ENCODE measurements around the gene TBCD.

Gene TBCD

DNA sequence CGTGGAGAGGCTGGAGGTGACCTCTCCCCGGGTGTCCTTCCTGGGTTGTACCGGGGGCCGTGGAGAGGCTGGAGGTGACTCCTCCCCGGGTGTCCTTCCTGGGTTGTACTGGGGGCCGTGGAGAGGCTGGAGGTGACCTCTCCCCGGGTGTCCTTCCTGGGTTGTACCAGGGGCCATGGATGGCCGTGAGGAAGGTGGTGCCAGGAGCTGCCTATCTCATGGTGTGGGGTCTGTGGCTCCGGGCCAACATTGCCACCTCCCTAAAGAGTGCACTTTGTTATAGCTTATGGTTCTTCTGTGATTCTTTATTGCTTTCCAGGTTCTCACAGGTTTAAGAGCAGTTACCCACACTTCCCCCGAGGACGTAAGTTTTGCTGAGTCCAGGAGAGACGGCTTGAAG, 174.2 kb downstream of the TBCD start:
- Mint-ChIP-seq H3K4me1 (ENCODE audit: low read depth) (peaks cover 3% of the 10 kb centered on the region), H3K9me3 (no peaks in the 10 kb centered on the region), H3K36me3 (ENCODE audit: low read depth) (peaks cover 43% of the 10 kb centered on the region), H3K27me3 (no peaks in the 10 kb centered on the region), H3K4me3 (no peak overlapping the region), H3K27ac (no peak overlapping the region)

GRCh38 chr17:82926716-82927115, 174.9 kb downstream of the TBCD start:
- Mint-ChIP-seq H3K4me1 (ENCODE audit: low read depth) (peaks cover 3% of the 10 kb centered on the region), H3K4me3 (no peak overlapping the region), H3K27ac (no peak overlapping the region), H3K9me3 (no peaks in the 10 kb centered on the region), H3K27me3 (no peaks in the 10 kb centered on the region), H3K36me3 (ENCODE audit: low read depth) (peaks cover 37% of the 10 kb centered on the region)

GRCh38 chr17:82927311-82927660, 175.4 kb downstream of the TBCD start:
- no peak overlapping the region for H3K27ac Mint-ChIP-seq
- peaks cover 3% of the 10 kb centered on the region for H3K4me1 Mint-ChIP-seq (ENCODE audit: low read depth)
- peaks cover 40% of the 10 kb centered on the region for H3K36me3 Mint-ChIP-seq (ENCODE audit: low read depth)
- no peak overlapping the region for H3K4me3 Mint-ChIP-seq
- no peaks in the 10 kb centered on the region for H3K27me3 Mint-ChIP-seq
- no peaks in the 10 kb centered on the region for H3K9me3 Mint-ChIP-seq

DNA sequence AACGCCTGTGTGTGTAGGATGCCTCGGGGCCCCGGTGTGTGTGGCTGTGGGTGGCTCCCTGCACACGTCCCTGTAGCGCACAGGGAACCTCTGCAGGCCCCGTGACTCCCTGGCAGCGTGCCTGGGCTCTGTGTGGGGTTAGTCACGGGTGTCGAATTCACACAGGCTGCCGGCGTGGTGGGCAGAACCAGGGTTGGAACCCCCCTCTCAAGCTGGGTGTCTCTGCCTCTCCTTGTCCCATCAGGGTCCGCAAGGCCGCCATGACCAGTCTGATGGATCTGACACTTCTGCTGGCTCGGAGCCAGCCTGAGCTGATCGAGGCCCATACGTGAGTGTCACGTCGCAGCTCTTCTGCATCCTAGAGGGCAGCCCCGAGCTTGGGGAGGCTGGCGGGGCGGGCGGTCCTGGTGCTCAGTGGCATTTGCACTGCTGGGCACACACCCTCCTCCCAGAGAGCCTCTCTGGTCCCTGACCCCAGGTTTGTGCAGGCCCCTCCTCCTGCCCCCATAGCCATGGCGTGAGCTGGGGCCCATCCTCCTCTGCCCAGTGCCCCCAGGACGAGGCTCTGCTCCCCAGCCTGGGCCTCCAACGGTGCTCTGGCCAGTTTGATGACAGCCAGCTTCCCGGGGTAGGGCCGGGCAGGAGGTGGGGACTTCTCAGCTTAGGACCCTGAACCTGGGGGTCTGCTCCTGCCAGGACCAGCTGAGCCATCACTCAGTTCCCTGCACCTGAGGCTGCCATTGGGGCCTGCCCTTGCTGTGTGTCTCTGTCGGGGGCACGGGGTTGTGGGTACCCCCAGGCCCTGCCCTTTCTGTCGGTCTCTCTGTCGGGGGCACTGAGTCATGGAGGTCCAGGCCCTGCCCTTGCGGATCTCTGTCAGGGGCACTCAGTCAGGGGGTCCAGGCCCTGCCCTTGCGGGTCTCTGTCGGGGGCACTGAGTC, 176.1 kb downstream of the TBCD start:
- H3K27ac Mint-ChIP-seq: no peak overlapping the region
- no peaks in the 10 kb centered on the region for H3K27me3 Mint-ChIP-seq
- H3K4me1 Mint-ChIP-seq (ENCODE audit: low read depth): peaks cover 1% of the 10 kb centered on the region
- H3K36me3 Mint-ChIP-seq (ENCODE audit: low read depth): peaks cover 45% of the 10 kb centered on the region
- H3K9me3 Mint-ChIP-seq: no peaks in the 10 kb centered on the region
- H3K4me3 Mint-ChIP-seq: no peak overlapping the region

DNA sequence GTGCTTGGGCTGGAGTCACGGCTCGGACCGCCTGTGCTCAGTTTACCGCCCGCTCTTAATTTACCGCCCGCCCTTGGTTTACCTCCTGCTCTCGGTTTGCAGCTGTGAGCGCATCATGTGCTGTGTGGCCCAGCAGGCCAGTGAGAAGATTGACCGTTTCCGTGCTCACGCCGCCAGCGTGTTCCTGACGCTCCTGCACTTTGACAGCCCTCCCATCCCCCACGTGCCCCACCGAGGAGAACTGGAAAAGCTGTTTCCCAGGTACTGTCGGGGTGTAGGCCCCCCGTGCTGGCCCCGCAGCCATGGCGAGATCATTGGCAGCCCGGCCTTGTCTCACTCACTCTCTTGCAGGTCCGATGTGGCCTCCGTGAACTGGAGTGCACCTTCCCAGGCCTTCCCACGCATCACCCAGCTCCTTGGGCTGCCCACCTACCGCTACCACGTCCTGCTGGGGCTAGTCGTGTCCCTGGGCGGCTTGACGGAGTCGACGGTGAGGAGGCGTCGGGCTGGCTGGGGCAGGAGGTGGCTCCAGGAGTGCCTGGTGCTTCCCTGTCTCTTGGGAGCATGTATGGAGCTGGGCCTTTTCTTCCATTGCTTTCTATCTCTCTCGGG, 177.3 kb downstream of the TBCD start:
- Mint-ChIP-seq H3K27me3 (no peaks in the 10 kb centered on the region), H3K9me3 (no peaks in the 10 kb centered on the region), H3K4me3 (no peak overlapping the region), H3K4me1 (ENCODE audit: low read depth) (no peaks in the 10 kb centered on the region), H3K36me3 (ENCODE audit: low read depth) (peaks cover 47% of the 10 kb centered on the region), H3K27ac (no peak overlapping the region)

DNA sequence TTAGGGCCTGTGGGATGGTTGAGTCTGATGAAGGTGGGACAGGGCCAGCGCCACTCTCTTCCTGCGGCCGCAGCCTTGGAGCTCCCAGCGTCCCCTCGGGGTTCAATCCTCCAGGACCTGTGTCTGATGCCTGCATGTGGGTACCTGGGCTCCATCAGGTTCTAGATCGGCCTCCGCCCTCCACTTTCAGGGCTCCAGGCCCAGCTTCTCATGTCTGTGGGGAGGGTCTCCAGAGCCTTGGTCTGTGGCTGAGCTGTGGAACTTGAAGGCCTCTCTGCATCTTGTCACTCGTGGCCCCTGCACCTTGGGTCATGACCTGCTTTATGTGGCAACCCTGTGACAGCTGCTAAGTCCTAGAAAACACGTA, 177.8 kb downstream of the TBCD start:
- no peaks in the 10 kb centered on the region for H3K27me3 Mint-ChIP-seq
- no peaks in the 10 kb centered on the region for H3K4me1 Mint-ChIP-seq (ENCODE audit: low read depth)
- no peaks in the 10 kb centered on the region for H3K9me3 Mint-ChIP-seq
- H3K4me3 Mint-ChIP-seq: no peak overlapping the region
- H3K27ac Mint-ChIP-seq: no peak overlapping the region
- peaks cover 45% of the 10 kb centered on the region for H3K36me3 Mint-ChIP-seq (ENCODE audit: low read depth)

DNA sequence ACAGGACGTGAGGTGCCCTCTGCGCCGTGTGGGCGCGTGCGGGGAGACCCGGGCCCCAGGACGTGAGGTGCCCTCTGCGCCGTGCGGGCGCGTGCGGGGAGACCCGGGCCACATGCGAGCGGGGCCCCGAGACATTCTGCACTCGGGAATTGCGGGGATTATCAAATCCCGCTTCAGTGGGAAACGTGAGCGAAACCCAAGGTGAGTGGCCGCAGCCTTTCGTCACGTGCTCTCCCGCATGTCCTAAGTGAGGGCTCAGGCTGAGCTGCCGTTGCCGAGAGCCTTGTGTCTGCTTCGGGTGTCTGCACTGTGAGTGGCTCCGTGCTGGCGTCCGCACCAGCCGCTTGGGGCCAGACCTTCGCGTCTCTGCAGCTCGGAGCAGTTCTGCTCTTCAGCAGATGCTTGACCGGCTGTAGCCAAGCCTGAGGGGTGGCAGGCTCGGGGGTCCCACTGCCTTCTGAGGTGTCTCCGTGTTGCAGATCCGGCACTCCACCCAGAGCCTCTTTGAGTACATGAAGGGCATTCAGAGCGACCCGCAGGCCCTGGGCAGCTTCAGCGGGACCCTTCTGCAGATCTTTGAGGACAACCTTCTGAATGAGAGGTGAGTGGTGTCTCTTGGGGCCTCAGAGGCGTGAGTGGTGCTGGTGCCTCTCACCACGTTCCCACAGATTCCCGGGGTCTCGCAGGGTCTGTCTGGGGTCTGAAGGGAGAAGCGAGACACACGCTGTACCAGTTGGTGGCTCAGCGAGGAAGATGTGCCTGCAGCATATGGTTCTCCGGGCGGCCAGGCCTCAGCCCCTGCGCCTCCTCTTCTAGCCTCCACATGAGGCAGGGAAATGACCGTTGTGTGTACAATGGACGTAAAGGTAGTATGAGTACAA, 178.4 kb downstream of the TBCD start:
- Mint-ChIP-seq H3K9me3 (no peaks in the 10 kb centered on the region), H3K4me3 (no peak overlapping the region), H3K27ac (no peak overlapping the region), H3K36me3 (ENCODE audit: low read depth) (peaks cover 49% of the 10 kb centered on the region), H3K27me3 (no peaks in the 10 kb centered on the region), H3K4me1 (ENCODE audit: low read depth) (no peaks in the 10 kb centered on the region)

DNA sequence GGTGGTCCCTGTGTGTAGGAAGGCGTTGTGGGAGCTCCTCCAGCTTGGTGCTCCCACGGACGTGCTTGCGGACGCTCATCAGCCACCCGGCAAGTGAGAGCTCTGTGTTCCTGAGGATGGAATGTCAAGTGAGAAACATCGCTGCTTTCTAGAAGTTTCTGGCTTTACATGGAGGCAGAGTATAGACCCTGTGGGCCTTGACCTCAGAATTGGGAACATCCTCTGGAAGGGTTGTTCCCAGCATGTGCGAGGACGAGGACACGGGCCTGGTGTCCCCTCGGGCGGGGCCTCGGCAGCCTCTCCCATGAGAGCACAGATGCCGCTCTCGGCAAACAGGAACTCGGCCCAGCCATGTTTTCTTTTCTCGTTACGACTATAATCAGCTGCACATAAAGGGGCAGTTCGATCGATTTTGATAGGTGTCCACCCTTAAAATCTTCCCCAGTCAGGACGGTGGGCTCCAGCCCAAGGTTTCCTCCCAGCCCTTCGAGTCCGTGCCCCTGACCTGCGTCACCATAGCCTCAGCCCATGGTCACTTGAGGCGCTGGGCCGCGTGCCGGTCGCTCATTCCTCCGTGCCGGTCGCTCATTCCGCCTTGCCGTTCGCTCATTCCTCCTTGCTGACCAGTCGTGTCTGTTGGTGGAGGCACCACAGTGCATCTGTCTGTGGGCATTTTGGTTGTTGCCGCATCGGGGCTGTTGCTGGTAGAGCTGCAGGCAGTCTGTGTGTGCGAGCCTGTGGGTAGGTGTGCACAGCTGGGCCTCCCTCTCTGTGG, 179.2 kb downstream of the TBCD start:
- Mint-ChIP-seq H3K27me3 (no peaks in the 10 kb centered on the region), H3K36me3 (ENCODE audit: low read depth) (peaks cover 57% of the 10 kb centered on the region), H3K4me1 (ENCODE audit: low read depth) (no peaks in the 10 kb centered on the region), H3K27ac (no peak overlapping the region), H3K4me3 (no peak overlapping the region), H3K9me3 (no peaks in the 10 kb centered on the region)

DNA sequence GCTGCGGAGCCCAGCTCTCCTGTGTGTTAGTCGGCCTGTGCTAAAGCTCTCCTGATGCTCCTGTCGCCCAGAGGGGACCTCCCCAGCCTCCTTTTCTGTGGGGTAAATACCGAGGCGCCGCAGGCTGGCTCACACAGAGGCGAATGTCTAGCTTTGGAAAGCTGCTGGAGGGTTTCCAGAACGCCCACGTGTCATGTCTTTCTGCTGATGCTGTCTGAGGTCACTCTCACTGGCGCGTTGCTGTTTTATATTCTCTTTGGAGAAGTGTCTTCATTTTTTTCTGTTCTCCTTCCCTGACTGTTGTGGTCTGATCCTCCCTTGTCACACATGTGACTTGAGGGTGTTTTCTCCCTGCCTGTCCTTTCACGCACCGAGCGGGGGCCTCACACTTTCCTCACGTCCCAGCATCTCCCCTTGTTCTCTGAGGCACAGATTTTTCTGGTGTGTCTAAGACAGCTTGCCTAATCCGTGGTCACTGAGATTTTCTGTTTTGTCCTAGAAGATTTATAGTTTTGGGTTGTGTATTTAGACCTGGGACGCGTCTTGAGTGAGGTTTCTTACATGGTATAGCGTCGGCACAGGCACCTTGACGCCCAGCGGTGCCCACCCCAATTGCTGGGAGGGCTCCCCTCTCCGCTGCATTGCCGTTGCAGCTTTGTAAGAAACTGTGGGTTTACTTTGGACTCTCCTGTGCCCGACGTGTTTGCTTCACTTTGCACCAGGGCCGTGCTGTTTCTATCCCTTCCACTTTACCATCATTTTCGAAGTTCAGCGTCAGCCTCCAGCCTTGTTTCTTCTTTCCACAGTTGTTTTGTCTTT, 180.0 kb downstream of the TBCD start:
- Mint-ChIP-seq H3K9me3 (no peaks in the 10 kb centered on the region), H3K4me3 (no peak overlapping the region), H3K4me1 (ENCODE audit: low read depth) (no peaks in the 10 kb centered on the region), H3K36me3 (ENCODE audit: low read depth) (peaks cover 55% of the 10 kb centered on the region), H3K27ac (no peak overlapping the region), H3K27me3 (no peaks in the 10 kb centered on the region)

DNA sequence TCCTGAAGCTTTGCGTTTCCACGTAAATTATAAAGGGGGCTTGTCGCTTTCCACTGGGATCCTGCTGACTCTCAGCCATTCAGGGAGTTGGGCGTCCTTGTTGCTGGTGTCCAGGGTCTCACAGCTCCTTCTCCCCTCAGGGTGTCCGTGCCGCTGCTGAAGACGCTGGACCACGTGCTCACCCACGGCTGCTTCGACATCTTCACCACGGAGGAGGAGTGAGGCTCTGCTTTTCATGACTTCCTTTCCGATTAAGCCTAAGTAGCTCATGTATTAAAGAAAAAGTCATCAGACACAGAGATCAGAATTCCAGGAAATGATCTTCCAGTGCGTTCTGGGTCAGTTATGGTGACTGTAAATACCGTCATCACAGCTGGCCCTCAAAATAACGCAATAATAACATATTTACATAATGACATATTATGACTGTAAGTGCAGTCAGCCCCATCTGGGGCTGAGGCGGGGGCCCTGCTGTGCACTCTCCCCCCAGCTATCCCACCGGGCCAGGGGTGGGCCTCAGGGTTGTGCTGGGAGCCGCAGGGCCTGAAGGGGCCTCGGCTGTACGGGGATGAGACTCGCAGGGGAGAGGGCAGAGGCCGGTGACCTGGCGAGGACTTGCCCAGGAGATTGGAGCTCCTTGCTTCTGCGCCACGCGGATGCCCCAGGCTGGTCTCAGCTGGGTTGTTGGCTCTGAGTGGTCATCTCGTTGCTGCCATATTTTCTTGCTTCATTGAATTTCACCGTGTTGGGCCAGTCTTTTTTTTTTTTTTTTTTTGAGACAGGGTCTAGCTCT, 180.8 kb downstream of the TBCD start:
- Mint-ChIP-seq H3K4me1 (ENCODE audit: low read depth) (no peaks in the 10 kb centered on the region), H3K36me3 (ENCODE audit: low read depth) (peaks cover 53% of the 10 kb centered on the region), H3K27me3 (no peaks in the 10 kb centered on the region), H3K9me3 (no peaks in the 10 kb centered on the region), H3K4me3 (no peak overlapping the region), H3K27ac (no peak overlapping the region)

- no peaks in the 10 kb centered on the region for H3K4me1 Mint-ChIP-seq (ENCODE audit: low read depth)
- no peaks in the 10 kb centered on the region for H3K27me3 Mint-ChIP-seq
- H3K27ac Mint-ChIP-seq: no peak overlapping the region
- no peak overlapping the region for H3K4me3 Mint-ChIP-seq
- no peaks in the 10 kb centered on the region for H3K9me3 Mint-ChIP-seq
- H3K36me3 Mint-ChIP-seq (ENCODE audit: low read depth): peaks cover 52% of the 10 kb centered on the region
Observed at GRCh38 chr17:82933911-82934310, 182.0 kb downstream of the TBCD start.

DNA sequence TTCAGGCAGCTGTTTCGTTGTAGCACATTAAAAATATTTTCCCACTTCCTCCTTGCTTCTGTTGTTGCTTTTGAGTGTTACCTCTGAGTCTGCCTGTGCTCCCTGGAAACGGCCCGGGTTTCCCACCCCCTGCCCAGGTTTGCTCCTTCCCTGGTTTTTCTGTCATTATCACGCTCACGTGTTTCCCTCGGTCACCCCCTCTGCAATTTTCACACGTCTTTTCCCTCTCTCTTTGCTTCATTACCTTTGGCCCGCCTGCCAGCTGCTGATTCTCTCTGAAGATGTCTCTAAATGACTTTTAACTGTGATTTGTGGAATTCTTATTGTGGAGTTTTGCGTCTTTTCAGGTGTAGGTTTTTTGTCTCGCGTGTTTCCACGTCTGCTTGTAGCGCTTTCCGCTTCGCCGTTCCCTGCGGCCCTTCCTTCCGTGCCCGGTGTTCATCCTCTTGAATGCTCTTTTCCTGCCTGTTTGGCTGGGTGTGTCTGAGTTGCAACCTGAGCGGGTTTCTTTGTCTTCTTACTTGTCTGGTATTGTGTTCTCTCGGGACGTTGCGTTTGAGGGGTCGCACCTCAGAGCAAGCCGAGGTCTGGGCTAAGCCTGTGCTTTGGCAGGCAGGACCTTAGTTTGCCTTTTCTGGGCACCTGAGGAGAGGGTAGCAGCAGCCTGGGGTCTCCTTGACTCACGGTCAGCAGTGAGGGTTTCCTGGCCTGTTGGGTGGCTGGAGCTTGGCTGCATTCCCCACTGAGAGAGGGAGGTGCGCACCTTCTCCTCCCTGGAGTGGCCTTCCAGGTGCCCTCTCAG, 184.3 kb downstream of the TBCD start:
- no peak overlapping the region for H3K4me3 Mint-ChIP-seq
- H3K4me1 Mint-ChIP-seq (ENCODE audit: low read depth): no peaks in the 10 kb centered on the region
- no peaks in the 10 kb centered on the region for H3K27me3 Mint-ChIP-seq
- peaks cover 45% of the 10 kb centered on the region for H3K36me3 Mint-ChIP-seq (ENCODE audit: low read depth)
- H3K27ac Mint-ChIP-seq: no peak overlapping the region
- H3K9me3 Mint-ChIP-seq: no peaks in the 10 kb centered on the region

GRCh38 chr17:82936768-82937171, 184.9 kb downstream of the TBCD start:
- Mint-ChIP-seq H3K27me3 (no peaks in the 10 kb centered on the region), H3K9me3 (no peaks in the 10 kb centered on the region), H3K4me3 (no peak overlapping the region), H3K27ac (no peak overlapping the region), H3K36me3 (ENCODE audit: low read depth) (peaks cover 46% of the 10 kb centered on the region), H3K4me1 (ENCODE audit: low read depth) (no peaks in the 10 kb centered on the region)
